ENCODE data around the gene PITPNM2.

GRCh38 chr12:123180171-123180570 lies 29.3 kb upstream of the PITPNM2 start:
- no peak for TF ChIP-seq CTCF (IDR thresholded peaks at IDR 0.05)
- TF ChIP-seq POLR2A (IDR thresholded peaks at IDR 0.05), result no peak
